GM19468 (cell line): ENCODE results near the gene TMEM242.
A peak's percentile ranks its signal among the peaks of the same experiment; 100 is the strongest.
"Not testable (repeated sequence)": the region's sequence is repeated elsewhere in the genome, so short reads cannot be mapped to it uniquely, and the experiment has no call there.

Experiments
- ATAC-seq: cut with Tn5 transposase; IDR thresholded peaks from one replicate; pipeline ENCODE4 v1.9.1; 2021; ENCODE audit warnings: mild to moderate bottlenecking, moderate library complexity, moderate number of reproducible peaks; ENCODE audit not compliant: unreplicated experiment; ENCODE audit errors: extremely low read depth

TMEM242 gene

GRCh38 chr6:157323255-157323965 is at the start of gene TMEM242:
TSS of gene TMEM242 (minus strand) at chr6:157323519. CDS start at chr6:157323499, 20 bp downstream.
- ATAC-seq: peak; percentile 76

- no peak for ATAC-seq
These were observed 49.4 kb upstream of the TMEM242 start for GRCh38 chr6:157372501-157373280.

GRCh38 chr6:157370755-157371154 is 47.4 kb upstream of the TMEM242 start:
- ATAC-seq: no peak

- no peak for ATAC-seq
These were observed 45.2 kb upstream of the TMEM242 start for GRCh38 chr6:157368359-157369049.

- no peak for ATAC-seq
These were observed 43.3 kb upstream of the TMEM242 start for GRCh38 chr6:157366648-157367047.

- no peak for ATAC-seq
These were observed 41.4 kb upstream of the TMEM242 start for GRCh38 chr6:157364705-157365104.

GRCh38 chr6:157361886-157362285 is 38.6 kb upstream of the TMEM242 start:
- no peak for ATAC-seq

- no peak for ATAC-seq
These were observed 35.0 kb upstream of the TMEM242 start for GRCh38 chr6:157358287-157358686.

- no peak for ATAC-seq
These were observed 23.1 kb upstream of the TMEM242 start for GRCh38 chr6:157346373-157346772.

- ATAC-seq: no peak
These were observed 20.4 kb upstream of the TMEM242 start for GRCh38 chr6:157343732-157344131.

GRCh38 chr6:157339432-157339831 is 16.1 kb upstream of the TMEM242 start:
- no peak for ATAC-seq

- ATAC-seq: no peak
These were observed 14.4 kb upstream of the TMEM242 start for GRCh38 chr6:157337751-157338150.

- ATAC-seq: not testable (repeated sequence)
These were observed 14.0 kb upstream of the TMEM242 start for GRCh38 chr6:157337276-157337675.

GRCh38 chr6:157335829-157336228 is 12.5 kb upstream of the TMEM242 start:
- ATAC-seq: no peak

GRCh38 chr6:157333956-157334355 is 10.6 kb upstream of the TMEM242 start:
- no peak for ATAC-seq

GRCh38 chr6:157333537-157333936 is 10.2 kb upstream of the TMEM242 start:
- no peak for ATAC-seq

GRCh38 chr6:157332813-157333212 is 9.5 kb upstream of the TMEM242 start:
- ATAC-seq: no peak

- ATAC-seq: no peak
These were observed 7.5 kb upstream of the TMEM242 start for GRCh38 chr6:157330831-157331230.

- ATAC-seq: no peak
These were observed 6.5 kb upstream of the TMEM242 start for GRCh38 chr6:157329829-157330228.

- no peak for ATAC-seq
These were observed 4.9 kb upstream of the TMEM242 start for GRCh38 chr6:157328108-157328692.

- no peak for ATAC-seq
These were observed 3.7 kb upstream of the TMEM242 start for GRCh38 chr6:157326979-157327378.
